Gastroesophageal sphincter (tissue), 3 donors: ENCODE data around the gene PCYT1A.

Experiments
- CTCF ChIP-seq, 4 experiments: fragments of 200-600 bp in 2 of 4; fragments of 450-650 bp in 2 of 4; sonication (generic) in 1 of 4; IDR thresholded peaks; one replicate each; pipeline ENCODE4 v1.5.1; 2017 to 2019; ENCODE audit warnings: antibody characterized with exemption in 4 of 4, mild to moderate bottlenecking in 2 of 4, moderate library complexity in 2 of 4
- POLR2A ChIP-seq, 2 donors: fragments of 450-650 bp; IDR thresholded peaks; one replicate each; pipeline ENCODE4 v1.6.1; 2017; ENCODE audit warnings: antibody characterized with exemption in 2 of 2, mild to moderate bottlenecking in 2 of 2, moderate library complexity in 1 of 2
- POLR2AphosphoS5 ChIP-seq: sonication (generic); formaldehyde crosslinking; IDR thresholded peaks from one replicate; pipeline ENCODE4 v1.6.1; 2017; ENCODE audit warnings: antibody characterized with exemption

GRCh38 chr3:196219194-196219969, 68.1 kb downstream of the PCYT1A start:
- TF ChIP-seq POLR2A (IDR thresholded peaks at IDR 0.05), result no peak
- TF ChIP-seq CTCF (IDR thresholded peaks at IDR 0.05), result no peak
- no peak for TF ChIP-seq POLR2AphosphoS5
